Mesenchymal stem cell (in vitro differentiated cells and primary cell): ENCODE measurements around the gene ZBTB34.
"Not testable (repeated sequence)": the region's sequence is repeated elsewhere in the genome, so short reads cannot be mapped to it uniquely, and the experiment has no call there.

Source experiments
- DNase-seq: peaks from one replicate; pipeline ENCODE4 v3.0.0-alpha.2; 2013
- H2AFZ ChIP-seq: one replicate; pipeline ENCODE4 v1.6.1; 2013; ENCODE audit warnings: low read depth, mild to moderate bottlenecking, control low read depth, inconsistent platforms, low read length, moderate library complexity
- H2AK5ac ChIP-seq: 2 replicates; pipeline ENCODE4 v1.6.1; 2013; ENCODE audit warnings: low read length, moderate library complexity, mild to moderate bottlenecking, inconsistent platforms; ENCODE audit not compliant: severe bottlenecking
- H2BK120ac ChIP-seq: one replicate; pipeline ENCODE4 v1.6.1; 2013; ENCODE audit warnings: low read depth, mild to moderate bottlenecking, inconsistent platforms, low read length, moderate library complexity
- H2BK12ac ChIP-seq, 2 experiments: one replicate each; pipeline ENCODE4 v1.6.1; 2013; ENCODE audit warnings: inconsistent platforms in 2 of 2, low read length in 2 of 2, mild to moderate bottlenecking in 2 of 2, moderate library complexity in 2 of 2, control low read depth in 1 of 2
- H2BK15ac ChIP-seq: one replicate; pipeline ENCODE4 v1.6.1; 2013; ENCODE audit warnings: mild to moderate bottlenecking, low read depth, inconsistent platforms; ENCODE audit not compliant: poor library complexity, severe bottlenecking
- H2BK5ac ChIP-seq: 2 replicates; pipeline ENCODE4 v1.6.1; 2013; ENCODE audit warnings: low read depth, mild to moderate bottlenecking, low read length, control low read depth, inconsistent platforms; ENCODE audit not compliant: poor library complexity, severe bottlenecking
- H3K14ac ChIP-seq, 2 experiments: one replicate each; pipeline ENCODE4 v1.6.1; 2013; ENCODE audit warnings: inconsistent platforms in 2 of 2, low read length in 2 of 2, control low read depth in 1 of 2, mild to moderate bottlenecking in 1 of 2, moderate library complexity in 1 of 2
- H3K18ac ChIP-seq, 2 experiments: one replicate each; pipeline ENCODE4 v1.6.1; 2013; ENCODE audit warnings: inconsistent platforms in 2 of 2, low read length in 2 of 2, control low read depth in 1 of 2, low read depth in 1 of 2, mild to moderate bottlenecking in 1 of 2
- H3K23ac ChIP-seq, 2 experiments: one replicate each; pipeline ENCODE4 v1.6.1; 2013; ENCODE audit warnings: inconsistent platforms in 2 of 2, low read length in 2 of 2, mild to moderate bottlenecking in 2 of 2, moderate library complexity in 2 of 2, control low read depth in 1 of 2
- H3K27ac ChIP-seq: 2 replicates; pipeline ENCODE4 v1.5.1; 2013; ENCODE audit warnings: mild to moderate bottlenecking, moderate library complexity, low read length, control low read depth, inconsistent platforms; ENCODE audit not compliant: poor library complexity, severe bottlenecking
- H3K27me3 ChIP-seq, 2 experiments: 2 replicates each; pipeline versions ENCODE4 v1.6.1 to v1.7.0; 2013; ENCODE audit warnings: low read length in 2 of 2, mild to moderate bottlenecking in 2 of 2, moderate library complexity in 2 of 2, control low read depth in 1 of 2, inconsistent platforms in 1 of 2; ENCODE audit not compliant: control insufficient read depth in 1 of 2, insufficient read depth in 1 of 2
- H3K36me3 ChIP-seq, 2 experiments: 2 replicates each; pipeline versions ENCODE4 v1.6.1 to v1.7.0; 2013; ENCODE audit warnings: low read length in 2 of 2, control low read depth in 1 of 2, inconsistent platforms in 1 of 2, low read depth in 1 of 2, mild to moderate bottlenecking in 1 of 2; ENCODE audit not compliant: insufficient read depth in 2 of 2, control insufficient read depth in 1 of 2
- H3K4ac ChIP-seq, 2 experiments: one replicate each; pipeline ENCODE4 v1.6.1; 2013; ENCODE audit warnings: inconsistent platforms in 2 of 2, low read length in 2 of 2, mild to moderate bottlenecking in 2 of 2, moderate library complexity in 2 of 2, control low read depth in 1 of 2, low read depth in 1 of 2
- H3K4me1 ChIP-seq: 2 replicates; pipeline ENCODE4 v1.6.1; 2013; ENCODE audit warnings: low read depth, low read length, control low read depth; ENCODE audit not compliant: control insufficient read depth, insufficient read depth
- H3K4me2 ChIP-seq: 2 replicates; pipeline ENCODE4 v1.6.1; 2013; ENCODE audit warnings: low read length, mild to moderate bottlenecking, inconsistent platforms; ENCODE audit not compliant: poor library complexity, severe bottlenecking
- H3K4me3 ChIP-seq, 2 experiments: 2 replicates each; pipeline versions ENCODE4 v1.5.1 to v1.7.0; 2013; ENCODE audit warnings: low read length in 2 of 2, mild to moderate bottlenecking in 2 of 2, control low read depth in 1 of 2, low read depth in 1 of 2; ENCODE audit not compliant: insufficient read depth in 1 of 2
- H3K79me1 ChIP-seq: replicated peaks from 2 replicates; pipeline ENCODE4 v1.6.1; 2013; ENCODE audit warnings: mild to moderate bottlenecking, control low read depth, low read length, inconsistent platforms; ENCODE audit not compliant: poor library complexity, severe bottlenecking
- H3K9ac ChIP-seq: 2 replicates; pipeline ENCODE4 v1.7.0; 2013; ENCODE audit warnings: mild to moderate bottlenecking, low read length, moderate library complexity
- H3K9me3 ChIP-seq: 2 replicates; pipeline ENCODE4 v1.7.0; 2013; ENCODE audit warnings: mild to moderate bottlenecking, low read length; ENCODE audit not compliant: control insufficient read depth
- H4K8ac ChIP-seq: one replicate; pipeline ENCODE4 v1.6.1; 2013; ENCODE audit warnings: inconsistent platforms, mild to moderate bottlenecking, low read length, moderate library complexity
- H4K91ac ChIP-seq: one replicate; pipeline ENCODE4 v1.6.1; 2013; ENCODE audit warnings: mild to moderate bottlenecking, low read length, inconsistent platforms
- WGBS: methylation state at CpG from one replicate; pipeline ENCODE4 v1.1.7; 2013; ENCODE audit warnings: mixed read lengths; 5-methylcytosine and 5-hydroxymethylcytosine counted together

Gene ZBTB34

GRCh38 chr9:126824052-126824451 lies 36.4 kb upstream of the ZBTB34 start:
- H3K4me3 ChIP-seq, H2BK5ac ChIP-seq, H2BK12ac ChIP-seq, H3K14ac ChIP-seq, H2AFZ ChIP-seq, H3K4me2 ChIP-seq, H2BK15ac ChIP-seq, DNase-seq, H3K27ac ChIP-seq, H2AK5ac ChIP-seq, H3K27me3 ChIP-seq, H3K4ac ChIP-seq, H3K4me1 ChIP-seq, H3K23ac ChIP-seq, H2BK120ac ChIP-seq, H4K91ac ChIP-seq, H4K8ac ChIP-seq, H3K9ac ChIP-seq, H3K18ac ChIP-seq: not testable (repeated sequence)
- peaks cover 18% of the 10 kb centered on the region for H3K9me3 ChIP-seq
- 100% methylated on average over 6 of the region's 7 CpGs for WGBS
- peaks cover 12 to 55% of the 10 kb centered on the region in 2 experiments for H3K36me3 ChIP-seq
- H3K79me1 ChIP-seq = peaks cover 26% of the 10 kb centered on the region

GRCh38 chr9:126827227-126827626 lies 33.2 kb upstream of the ZBTB34 start:
- Histone ChIP-seq H3K27ac (no peak overlapping the region), H2AFZ (no peak overlapping the region), H3K79me1 (peaks cover 29% of the 10 kb centered on the region), H2BK120ac (no peak overlapping the region), H3K9ac (no peak overlapping the region), H3K4ac (no peak overlapping the region), H2BK15ac (no peak overlapping the region), H2BK12ac (no peak overlapping the region), H3K4me1 (peaks cover 3% of the 10 kb centered on the region), H3K4me3 (no peak overlapping the region), H3K27me3 (no peaks in the 10 kb centered on the region), H3K36me3 (peaks cover 14 to 57% of the 10 kb centered on the region in 2 experiments), H3K9me3 (no peaks in the 10 kb centered on the region), H3K14ac (no peak overlapping the region), H2BK5ac (no peak overlapping the region), H4K91ac (no peak overlapping the region), H3K4me2 (no peak overlapping the region), H2AK5ac (no peak overlapping the region), H3K18ac (no peak overlapping the region), H3K23ac (no peak overlapping the region), H4K8ac (no peak overlapping the region)
- no peak for DNase-seq
- WGBS = over 99% methylated on average over 7 of the region's 7 CpGs

GRCh38 chr9:126829035-126829434 lies 31.4 kb upstream of the ZBTB34 start:
- Histone ChIP-seq H4K91ac (no peak overlapping the region), H3K4ac (no peak overlapping the region), H2AFZ (no peak overlapping the region), H2AK5ac (no peak overlapping the region), H2BK120ac (no peak overlapping the region), H3K4me2 (no peak overlapping the region), H2BK5ac (no peak overlapping the region), H3K9me3 (no peaks in the 10 kb centered on the region), H3K36me3 (peaks cover 22 to 61% of the 10 kb centered on the region in 2 experiments), H3K4me3 (no peak overlapping the region), H3K79me1 (peaks cover 42% of the 10 kb centered on the region), H3K9ac (no peak overlapping the region), H2BK12ac (no peak overlapping the region), H3K18ac (no peak overlapping the region), H3K27ac (no peak overlapping the region), H2BK15ac (no peak overlapping the region), H3K14ac (no peak overlapping the region), H3K23ac (no peak overlapping the region), H3K27me3 (no peaks in the 10 kb centered on the region), H4K8ac (no peak overlapping the region), H3K4me1 (peaks cover 1% of the 10 kb centered on the region)
- no peak for DNase-seq
- WGBS = no CpG with 5 or more reads among the region's 1 CpG

- H3K18ac ChIP-seq = no peak overlapping the region
- no peak overlapping the region for H3K27ac ChIP-seq
- H3K4me3 ChIP-seq = no peak overlapping the region
- H3K9me3 ChIP-seq = no peaks in the 10 kb centered on the region
- H3K4ac ChIP-seq = no peak overlapping the region
- H2BK15ac ChIP-seq = no peak overlapping the region
- DNase-seq = no peak
- no peaks in the 10 kb centered on the region for H3K27me3 ChIP-seq
- H3K9ac ChIP-seq = no peak overlapping the region
- H4K8ac ChIP-seq = no peak overlapping the region
- H2AK5ac ChIP-seq = no peak overlapping the region
- H3K79me1 ChIP-seq = peaks cover 40% of the 10 kb centered on the region
- no peak overlapping the region for H3K23ac ChIP-seq
- no peak overlapping the region for H3K4me2 ChIP-seq
- H3K14ac ChIP-seq = no peak overlapping the region
- H2BK12ac ChIP-seq = no peak overlapping the region
- H3K36me3 ChIP-seq = peaks cover 26 to 63% of the 10 kb centered on the region in 2 experiments
- H3K4me1 ChIP-seq = no peaks in the 10 kb centered on the region
- H2BK5ac ChIP-seq = no peak overlapping the region
- H2BK120ac ChIP-seq = no peak overlapping the region
- H4K91ac ChIP-seq = no peak overlapping the region
- WGBS = 95% methylated on average over 3 of the region's 3 CpGs
- no peak overlapping the region for H2AFZ ChIP-seq
Observed at GRCh38 chr9:126830827-126831226, 29.6 kb upstream of the ZBTB34 start.
